Esophagus muscularis mucosa (tissue), 4 donors: ENCODE results near the gene GSE1. TPM values are rescaled to one million over a fixed set of nuclear protein-coding genes. Genes with fewer than 3 reads are reported as not detected.

ENCODE experiments used
- DNase-seq: peaks from one replicate; pipeline ENCODE4 v3.0.0-alpha.2; 2017; ENCODE audit errors: extremely low spot score
- H3K27ac ChIP-seq, 4 donors: fragments of 200-600 bp; sonication (generic); replicated peaks in 1 of 4; 1 replicate in 3 of 4; 2 replicates in 1 of 4; pipeline ENCODE4 v1.5.1; 2016 to 2019; ENCODE audit warnings: mild to moderate bottlenecking in 1 of 4
- H3K27me3 ChIP-seq, 4 donors: fragments of 200-600 bp; sonication (generic); one replicate each; pipeline versions ENCODE4 v1.5.1 to v1.6.0; 2016 to 2019
- H3K36me3 ChIP-seq, 4 donors: fragments of 200-600 bp; sonication (generic); one replicate each; pipeline ENCODE4 v1.5.1; 2016 to 2019
- H3K4me1 ChIP-seq, 4 donors: fragments of 200-600 bp; sonication (generic); one replicate each; pipeline ENCODE4 v1.5.1; 2016 to 2019
- H3K4me3 ChIP-seq, 4 donors: fragments of 200-600 bp; sonication (generic); 1 replicate in 2 of 4; 2 replicates in 2 of 4; pipeline ENCODE4 v1.5.1; 2016 to 2019; ENCODE audit warnings: mild to moderate bottlenecking in 4 of 4, moderate library complexity in 1 of 4
- H3K9me3 ChIP-seq, 4 donors: fragments of 200-600 bp; sonication (generic); 1 replicate in 3 of 4; 2 replicates in 1 of 4; pipeline ENCODE4 v1.5.1; 2016 to 2019
- EP300 ChIP-seq: sonication (generic); formaldehyde crosslinking; IDR thresholded peaks from one replicate; pipeline ENCODE4 v1.6.1; 2017; ENCODE audit warnings: antibody characterized with exemption
- POLR2A ChIP-seq: fragments of 450-650 bp; IDR thresholded peaks from one replicate; pipeline ENCODE4 v1.6.1; 2017; ENCODE audit warnings: antibody characterized with exemption, moderate library complexity, mild to moderate bottlenecking, low read depth
- POLR2AphosphoS5 ChIP-seq, 2 donors: sonication (generic); formaldehyde crosslinking; IDR thresholded peaks; one replicate each; pipeline ENCODE4 v1.6.1; 2017; ENCODE audit warnings: antibody characterized with exemption in 2 of 2
- WGBS: methylation state at CpG from one replicate; pipeline ENCODE4 v1.1.5; 2018; 5-methylcytosine and 5-hydroxymethylcytosine counted together
- intact Hi-C: fragments of 100-400 bp; cut with DNase I; formaldehyde crosslinking; loops from one replicate; pipeline ENCODE4 v1.15.1; 2023
- total RNA-seq, 4 donors: library from RNA; depleted of rRNA; stranded (reverse); fragments of >200 nt; gene quantifications; one replicate each; pipeline versions ENCODE4 v1.1.0 to v1.2.1, GENCODE V29; 2016
- TF ChIP-seq, protein P1 (sequence below), 3 experiments: fragments of 200-600 bp in 2 of 3; fragments of 450-650 bp in 1 of 3; sonication (generic) in 2 of 3; IDR thresholded peaks; one replicate each; pipeline ENCODE4 v1.5.1; 2017 to 2019; ENCODE audit warnings: antibody characterized with exemption in 3 of 3, mild to moderate bottlenecking in 2 of 3, moderate library complexity in 1 of 3

Gene GSE1
- total RNA-seq, 4 donors from 2014 or later, result 45.4 to 79.4 (median 49.5) TPM

DNA sequence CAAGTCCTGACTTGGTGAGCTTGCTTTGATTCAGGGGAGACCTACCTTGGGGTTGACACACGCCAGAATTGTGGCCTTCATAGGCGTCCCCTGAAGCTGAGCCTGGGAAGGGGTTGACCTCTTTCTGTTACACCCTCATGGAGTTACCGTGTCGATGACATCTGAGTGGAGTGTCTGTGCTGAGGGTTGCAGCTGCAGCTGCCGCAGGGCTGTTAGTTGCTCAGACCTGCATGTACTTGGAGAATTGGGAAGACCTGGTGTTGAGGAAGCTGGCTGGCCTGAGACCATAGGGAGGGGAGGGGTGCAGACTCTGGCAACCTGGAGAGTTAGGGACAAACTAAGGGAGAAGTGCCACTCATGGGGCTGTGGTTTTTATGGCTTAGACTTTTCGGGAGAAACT lies 9.6 kb downstream of the GSE1 start:
- no peak overlapping the region for H3K4me3 ChIP-seq
- intact Hi-C loops, result no loop called here
- no peak for TF ChIP-seq EP300
- H3K36me3 ChIP-seq, result peaks cover 0 to 7% (median 1%) of the 10 kb centered on the region in 4 donors
- peaks cover 20 to 35% (median 25%) of the 10 kb centered on the region in 4 donors for H3K4me1 ChIP-seq
- 90% methylated on average over 6 of the region's 6 CpGs for WGBS
- DNase-seq, result no peak
- no peaks in the 10 kb centered on the region for H3K9me3 ChIP-seq
- H3K27ac ChIP-seq, result no peak overlapping the region
- no peaks in the 10 kb centered on the region for H3K27me3 ChIP-seq

DNA sequence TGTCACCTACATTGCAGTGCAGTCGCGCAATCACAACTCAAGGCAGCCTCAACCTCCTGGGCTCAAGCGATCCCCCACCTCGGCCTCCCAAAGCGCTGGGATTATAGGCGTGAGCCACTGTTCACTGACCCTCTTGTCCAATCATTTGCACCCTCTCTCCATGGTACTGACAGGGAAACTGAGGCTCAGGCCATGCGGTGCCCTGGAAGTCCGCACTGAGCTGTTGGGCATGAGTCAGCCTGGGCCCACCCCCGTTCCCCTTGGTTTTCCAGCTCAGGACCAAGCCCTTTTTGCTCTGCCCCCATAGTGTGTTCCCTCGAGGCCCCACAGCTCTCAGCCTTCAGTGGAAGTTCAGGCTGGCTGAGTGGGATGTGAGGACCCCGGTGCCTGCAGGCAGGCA lies 10.1 kb downstream of the GSE1 start:
- intact Hi-C loops, result no loop called here
- no peak for DNase-seq
- TF ChIP-seq, protein P1, sequence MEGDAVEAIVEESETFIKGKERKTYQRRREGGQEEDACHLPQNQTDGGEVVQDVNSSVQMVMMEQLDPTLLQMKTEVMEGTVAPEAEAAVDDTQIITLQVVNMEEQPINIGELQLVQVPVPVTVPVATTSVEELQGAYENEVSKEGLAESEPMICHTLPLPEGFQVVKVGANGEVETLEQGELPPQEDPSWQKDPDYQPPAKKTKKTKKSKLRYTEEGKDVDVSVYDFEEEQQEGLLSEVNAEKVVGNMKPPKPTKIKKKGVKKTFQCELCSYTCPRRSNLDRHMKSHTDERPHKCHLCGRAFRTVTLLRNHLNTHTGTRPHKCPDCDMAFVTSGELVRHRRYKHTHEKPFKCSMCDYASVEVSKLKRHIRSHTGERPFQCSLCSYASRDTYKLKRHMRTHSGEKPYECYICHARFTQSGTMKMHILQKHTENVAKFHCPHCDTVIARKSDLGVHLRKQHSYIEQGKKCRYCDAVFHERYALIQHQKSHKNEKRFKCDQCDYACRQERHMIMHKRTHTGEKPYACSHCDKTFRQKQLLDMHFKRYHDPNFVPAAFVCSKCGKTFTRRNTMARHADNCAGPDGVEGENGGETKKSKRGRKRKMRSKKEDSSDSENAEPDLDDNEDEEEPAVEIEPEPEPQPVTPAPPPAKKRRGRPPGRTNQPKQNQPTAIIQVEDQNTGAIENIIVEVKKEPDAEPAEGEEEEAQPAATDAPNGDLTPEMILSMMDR (IDR thresholded peaks at IDR 0.05), result no peak
- TF ChIP-seq POLR2A, result no peak
- no peak for TF ChIP-seq POLR2AphosphoS5 (IDR thresholded peaks at IDR 0.05)
- TF ChIP-seq EP300, result no peak
- Histone ChIP-seq H3K27ac (no peak overlapping the region), H3K36me3 (peaks cover 0 to 7% (median 1%) of the 10 kb centered on the region in 4 donors), H3K4me1 (peaks cover 26 to 40% (median 30%) of the 10 kb centered on the region in 4 donors), H3K27me3 (no peaks in the 10 kb centered on the region), H3K4me3 (no peak overlapping the region), H3K9me3 (no peaks in the 10 kb centered on the region)
- 95% methylated on average over 11 of the region's 11 CpGs for WGBS

DNA sequence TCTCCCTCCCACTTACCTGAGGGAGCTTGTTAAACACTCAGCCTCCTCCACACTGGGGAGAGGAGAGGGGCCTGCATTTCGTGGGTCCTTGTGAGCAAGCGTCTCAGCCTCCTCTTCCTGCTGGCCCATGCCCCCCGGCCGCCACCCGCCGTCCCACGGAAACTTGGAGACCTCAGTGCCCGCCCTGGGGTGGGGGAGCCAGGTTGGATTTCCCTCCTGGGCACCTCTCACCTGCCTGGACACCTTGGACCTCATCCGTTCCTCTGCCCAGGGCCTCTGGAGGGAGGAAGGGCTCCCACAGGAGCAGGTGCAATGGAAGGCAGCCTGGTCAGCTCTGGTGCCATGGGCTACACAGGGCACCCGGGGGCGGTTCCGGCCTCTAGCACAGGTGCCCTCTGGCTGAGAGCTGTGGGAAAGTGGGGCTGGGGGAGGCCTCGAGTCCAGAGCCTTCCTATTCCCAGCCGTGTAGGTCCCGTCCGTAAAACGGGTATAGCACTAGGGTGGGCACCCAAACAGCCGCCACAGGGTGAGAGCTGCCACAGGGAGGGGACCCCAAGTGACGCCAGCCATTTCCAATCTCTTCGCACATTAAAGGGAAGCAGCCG lies 11.0 kb downstream of the GSE1 start:
- no peak for TF ChIP-seq POLR2AphosphoS5 (IDR thresholded peaks at IDR 0.05)
- H3K4me1 ChIP-seq, result peaks cover 33 to 47% (median 37%) of the 10 kb centered on the region in 4 donors
- H3K36me3 ChIP-seq, result peaks cover 0 to 7% (median 1%) of the 10 kb centered on the region in 4 donors
- 91% methylated on average over 21 of the region's 21 CpGs for WGBS
- no peak overlapping the region for H3K4me3 ChIP-seq
- H3K27me3 ChIP-seq, result no peaks in the 10 kb centered on the region
- no peak for DNase-seq
- no peak overlapping the region for H3K27ac ChIP-seq
- H3K9me3 ChIP-seq, result peaks cover 0 to under 1% (median 0%) of the 10 kb centered on the region in 4 donors
- intact Hi-C loops, result no loop called here

DNA sequence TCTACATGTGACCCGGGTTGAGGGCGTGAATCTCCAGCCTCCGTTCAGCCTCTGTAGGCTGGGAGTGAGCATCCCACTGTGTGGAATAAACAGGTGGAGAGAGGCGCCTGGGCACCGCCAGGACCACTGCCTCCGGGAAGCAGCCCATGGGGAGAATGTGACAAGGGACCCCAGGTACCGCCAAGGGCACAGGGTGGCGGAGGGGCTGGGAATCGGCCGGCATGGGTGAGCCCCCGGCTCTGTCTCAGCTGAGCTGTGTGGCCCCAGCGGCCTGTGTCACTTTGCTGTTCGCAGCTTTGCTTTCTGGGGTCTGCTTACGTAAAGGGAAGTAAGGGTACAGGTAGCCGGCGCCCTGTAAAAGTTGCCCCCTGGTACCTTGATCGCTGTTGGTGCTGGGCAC lies 11.5 kb downstream of the GSE1 start:
- Histone ChIP-seq H3K4me1 (peaks cover 33 to 47% (median 38%) of the 10 kb centered on the region in 4 donors), H3K27me3 (no peaks in the 10 kb centered on the region), H3K4me3 (no peak overlapping the region), H3K36me3 (peaks cover 0 to 7% (median 1%) of the 10 kb centered on the region in 4 donors), H3K9me3 (peaks cover 0 to 6% (median 1%) of the 10 kb centered on the region in 4 donors), H3K27ac (no peak overlapping the region)
- 96% methylated on average over 17 of the region's 17 CpGs for WGBS
- intact Hi-C loops, result no loop called here
- DNase-seq, result no peak
- TF ChIP-seq, protein P1 (IDR thresholded peaks at IDR 0.05), result no peak
- TF ChIP-seq POLR2A, result no peak
- TF ChIP-seq EP300, result no peak
- TF ChIP-seq POLR2AphosphoS5 (IDR thresholded peaks at IDR 0.05), result no peak

DNA sequence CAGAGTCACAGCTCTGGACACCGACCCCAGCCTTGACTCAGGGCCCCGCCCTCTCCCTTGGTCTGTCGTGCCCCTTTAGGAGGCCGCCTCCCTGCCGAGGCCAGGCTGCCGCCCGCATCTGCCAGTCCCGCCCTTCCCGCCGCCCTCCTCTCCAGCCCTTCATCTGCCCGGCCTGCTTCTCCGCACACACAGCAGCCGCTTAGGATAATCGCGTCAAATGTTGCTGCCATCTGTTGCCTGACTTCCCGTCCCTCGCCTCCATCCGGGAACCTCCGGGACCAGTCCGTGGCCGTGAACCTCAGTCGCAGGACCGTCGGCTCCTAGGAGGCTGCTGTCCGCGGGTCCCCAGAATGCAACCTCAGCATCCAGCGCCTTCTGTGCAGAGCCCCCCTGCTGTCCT lies 11.9 kb downstream of the GSE1 start:
- no peaks in the 10 kb centered on the region for H3K27me3 ChIP-seq
- H3K4me3 ChIP-seq, result no peak overlapping the region
- TF ChIP-seq POLR2AphosphoS5 (IDR thresholded peaks at IDR 0.05) (no peak), EP300 (no peak), POLR2A (no peak)
- TF ChIP-seq, protein P1 (IDR thresholded peaks at IDR 0.05), result no peak
- WGBS, result 91% methylated on average over 26 of the region's 27 CpGs
- DNase-seq, result no peak
- intact Hi-C loops, result no loop called here
- H3K27ac ChIP-seq, result no peak overlapping the region
- H3K4me1 ChIP-seq, result peaks cover 33 to 47% (median 38%) of the 10 kb centered on the region in 4 donors
- peaks cover 0 to 10% (median 3%) of the 10 kb centered on the region in 4 donors for H3K9me3 ChIP-seq
- peaks cover 0 to 7% (median 1%) of the 10 kb centered on the region in 4 donors for H3K36me3 ChIP-seq
